NCI-H2171 (cell line): Measurements from ENCODE around the gene RALGAPA2.
A peak's percentile ranks its signal among the peaks of the same experiment; 100 is the strongest.

Experiments used
- DNase-seq: peaks from one replicate; lab custom pipeline; 2025; lab: John Stamatoyannopoulos, UW

Gene RALGAPA2

GRCh38 chr20:20399531-20400500 lies 312.6 kb downstream of the RALGAPA2 start:
- DNase-seq, result no peak

GRCh38 chr20:20398123-20398522 lies 314.3 kb downstream of the RALGAPA2 start:
- no peak for DNase-seq

- DNase-seq, result peak; percentile 37
Measured at GRCh38 chr20:20396794-20397193, 315.6 kb downstream of the RALGAPA2 start.

- peak; percentile 88 for DNase-seq
Measured at GRCh38 chr20:20395903-20396568, 316.4 kb downstream of the RALGAPA2 start.

- DNase-seq, result no peak
Measured at GRCh38 chr20:20395087-20395486, 317.4 kb downstream of the RALGAPA2 start.

GRCh38 chr20:20393207-20394120 lies 319.0 kb downstream of the RALGAPA2 start:
- no peak for DNase-seq

GRCh38 chr20:20391766-20392165 lies 320.7 kb downstream of the RALGAPA2 start:
- DNase-seq, result no peak

GRCh38 chr20:20391115-20391514 lies 321.3 kb downstream of the RALGAPA2 start:
- no peak for DNase-seq

- DNase-seq, result no peak
Measured at GRCh38 chr20:20390393-20390792, 322.1 kb downstream of the RALGAPA2 start.

- DNase-seq, result no peak
Measured at GRCh38 chr20:20386192-20386591, 326.3 kb downstream of the RALGAPA2 start.

- peak; percentile 90 for DNase-seq
Measured at GRCh38 chr20:20375862-20376261, 336.6 kb downstream of the RALGAPA2 start.

- peak; percentile 83 for DNase-seq
Measured at GRCh38 chr20:20373091-20373571, 339.3 kb downstream of the RALGAPA2 start.

- DNase-seq, result no peak
Measured at GRCh38 chr20:20371681-20372080, 340.8 kb downstream of the RALGAPA2 start.

GRCh38 chr20:20371083-20371482 lies 341.4 kb downstream of the RALGAPA2 start:
- DNase-seq, result no peak

- DNase-seq, result no peak
Measured at GRCh38 chr20:20370094-20370575, 342.3 kb downstream of the RALGAPA2 start.

GRCh38 chr20:20369250-20370093 lies 343.0 kb downstream of the RALGAPA2 start:
- DNase-seq, result peak; percentile 61

- peak; percentile 57 for DNase-seq
Measured at GRCh38 chr20:20368418-20369249, 343.8 kb downstream of the RALGAPA2 start.

- DNase-seq, result peak; percentile 97
Measured at GRCh38 chr20:20367575-20368417, 344.6 kb downstream of the RALGAPA2 start, which contains the start of gene INSM1. Gene INSM1 (plus strand): TSS chr20:20368104. CDS start chr20:20368268, 164 bp downstream.
